CD14-positive monocyte (primary cell): ENCODE data around the gene COL4A2. TPM values are rescaled to one million over a fixed set of nuclear protein-coding genes. Genes with fewer than 3 reads are reported as not detected.

Experiments
- DNase-seq, 3 donors: peaks; one replicate each; pipeline ENCODE4 v3.0.0-alpha.2; 2011 to 2022
- H2AFZ ChIP-seq: 2 replicates; pipeline ENCODE4 v1.6.0; 2012; ENCODE audit warnings: mild to moderate bottlenecking, low read depth, low read length, inconsistent platforms; ENCODE audit not compliant: insufficient read depth, poor library complexity, severe bottlenecking
- H3K27ac ChIP-seq, 2 donors: 1 replicate in 1 of 2; 2 replicates in 1 of 2; pipeline ENCODE4 v1.5.1; 2012 to 2013; ENCODE audit warnings: low read length in 2 of 2, control low read depth in 1 of 2, inconsistent platforms in 1 of 2, low read depth in 1 of 2, mild to moderate bottlenecking in 1 of 2
- H3K27me3 ChIP-seq, 2 donors: one replicate each; pipeline versions ENCODE4 v1.6.0 to v1.6.1; 2011 to 2013; ENCODE audit warnings: low read length in 2 of 2; ENCODE audit not compliant: control insufficient read depth in 2 of 2, insufficient read depth in 2 of 2
- H3K36me3 ChIP-seq, 2 donors: replicated peaks in 1 of 2; 1 replicate in 1 of 2; 2 replicates in 1 of 2; pipeline versions ENCODE4 v1.5.1 to v1.6.1; 2012 to 2013; ENCODE audit warnings: low read length in 2 of 2, control low read depth in 1 of 2, inconsistent platforms in 1 of 2, mild to moderate bottlenecking in 1 of 2; ENCODE audit not compliant: insufficient read depth in 2 of 2, control insufficient read depth in 1 of 2
- H3K4me1 ChIP-seq, 2 donors: 1 replicate in 1 of 2; 2 replicates in 1 of 2; pipeline versions ENCODE4 v1.5.1 to v1.6.1; 2012 to 2013; ENCODE audit warnings: low read length in 2 of 2, control low read depth in 1 of 2, inconsistent platforms in 1 of 2, mild to moderate bottlenecking in 1 of 2, moderate library complexity in 1 of 2; ENCODE audit not compliant: insufficient read depth in 2 of 2, control insufficient read depth in 1 of 2
- H3K4me2 ChIP-seq: replicated peaks from 2 replicates; pipeline ENCODE3; 2012; ENCODE audit warnings: low read length, moderate library complexity, mild to moderate bottlenecking; ENCODE audit not compliant: poor library complexity, severe bottlenecking; ENCODE audit errors: extremely low read depth
- H3K4me3 ChIP-seq, 3 experiments: fragments of 200-600 bp in 1 of 3; sonication (generic) in 1 of 3; replicated peaks in 1 of 3; 1 replicate in 2 of 3; 2 replicates in 1 of 3; pipeline ENCODE4 v1.5.1; 2011 to 2013; ENCODE audit warnings: low read length in 3 of 3, mild to moderate bottlenecking in 3 of 3, control low read depth in 2 of 3, low read depth in 2 of 3, inconsistent platforms in 1 of 3, moderate library complexity in 1 of 3
- H3K79me2 ChIP-seq: 2 replicates; pipeline ENCODE4 v1.6.0; 2012; ENCODE audit warnings: mild to moderate bottlenecking, control low read depth, inconsistent platforms, low read length, moderate library complexity; ENCODE audit not compliant: insufficient read depth
- H3K9ac ChIP-seq: 2 replicates; pipeline ENCODE4 v1.6.0; 2017; ENCODE audit warnings: low read length, mild to moderate bottlenecking; ENCODE audit not compliant: insufficient read depth, poor library complexity, severe bottlenecking
- H3K9me3 ChIP-seq, 2 donors: replicated peaks in 1 of 2; 1 replicate in 1 of 2; 2 replicates in 1 of 2; pipeline versions ENCODE4 v1.5.1 to v1.6.1; 2012 to 2013; ENCODE audit warnings: low read length in 2 of 2, control low read depth in 1 of 2; ENCODE audit not compliant: control insufficient read depth in 1 of 2, insufficient read depth in 1 of 2
- H4K20me1 ChIP-seq: 2 replicates; pipeline ENCODE4 v1.6.0; 2012; ENCODE audit warnings: mild to moderate bottlenecking, low read length, control low read depth, moderate library complexity; ENCODE audit not compliant: insufficient read depth
- H3K27ac Mint-ChIP-seq, 7 donors: one replicate each; pipeline ENCODE4 v1.8.0; 2020; ENCODE audit warnings: mild to moderate bottlenecking in 7 of 7, mixed read lengths in 7 of 7, moderate library complexity in 6 of 7, inconsistent platforms in 2 of 7
- H3K27me3 Mint-ChIP-seq, 3 donors: one replicate each; pipeline ENCODE4 v1.8.0; 2021 to 2022; ENCODE audit warnings: low read depth in 3 of 3, mild to moderate bottlenecking in 3 of 3, mixed read lengths in 3 of 3, moderate library complexity in 3 of 3, inconsistent platforms in 1 of 3
- H3K36me3 Mint-ChIP-seq, 2 donors: one replicate each; pipeline ENCODE4 v1.8.0; 2020; ENCODE audit warnings: mixed read lengths in 2 of 2, inconsistent platforms in 1 of 2, mild to moderate bottlenecking in 1 of 2
- H3K4me1 Mint-ChIP-seq: one replicate; pipeline ENCODE4 v1.8.0; 2020; ENCODE audit warnings: mild to moderate bottlenecking, mixed read lengths
- H3K4me3 Mint-ChIP-seq, 2 donors: one replicate each; pipeline ENCODE4 v1.8.0; 2020; ENCODE audit warnings: mild to moderate bottlenecking in 2 of 2, mixed read lengths in 2 of 2, moderate library complexity in 1 of 2
- H3K9me3 Mint-ChIP-seq, 7 donors: one replicate each; pipeline ENCODE4 v1.8.0; 2020 to 2022; ENCODE audit warnings: mixed read lengths in 7 of 7, mild to moderate bottlenecking in 6 of 7, moderate library complexity in 6 of 7, inconsistent platforms in 2 of 7
- WGBS: methylation state at CpG from one replicate; pipeline ENCODE4 v1.1.5; 2013; ENCODE audit warnings: missing lambda C conversion rate; ENCODE audit not compliant: insufficient coverage; 5-methylcytosine and 5-hydroxymethylcytosine counted together
- intact Hi-C, 2 donors: fragments of 100-400 bp; cut with micrococcal nuclease; formaldehyde crosslinking; loops; one replicate each; pipeline versions ENCODE4 v1.15.0 to v1.15.1; 2023
- polyA plus RNA-seq, 3 donors: library from polyadenylated mRNA; depleted of rRNA in 1 of 3; unstranded in 2 of 3; stranded (reverse) in 1 of 3; fragments of 300-500 nt in 2 of 3; fragments of >200 nt in 1 of 3; fragmentation: Illumina TruSeq in 2 of 3; gene quantifications; 1 replicate in 2 of 3; 2 replicates in 1 of 3; pipeline ENCODE4 v1.2.3, GENCODE V29; 2012 to 2021
- TF ChIP-seq, protein P1 (sequence below): fragments of 200-600 bp; IDR thresholded peaks from one replicate; pipeline ENCODE4 v1.8.0; 2022; ENCODE audit warnings: antibody characterized with exemption, mild to moderate bottlenecking

Gene COL4A2
- polyA plus RNA-seq, 3 donors, result not detected

DNA sequence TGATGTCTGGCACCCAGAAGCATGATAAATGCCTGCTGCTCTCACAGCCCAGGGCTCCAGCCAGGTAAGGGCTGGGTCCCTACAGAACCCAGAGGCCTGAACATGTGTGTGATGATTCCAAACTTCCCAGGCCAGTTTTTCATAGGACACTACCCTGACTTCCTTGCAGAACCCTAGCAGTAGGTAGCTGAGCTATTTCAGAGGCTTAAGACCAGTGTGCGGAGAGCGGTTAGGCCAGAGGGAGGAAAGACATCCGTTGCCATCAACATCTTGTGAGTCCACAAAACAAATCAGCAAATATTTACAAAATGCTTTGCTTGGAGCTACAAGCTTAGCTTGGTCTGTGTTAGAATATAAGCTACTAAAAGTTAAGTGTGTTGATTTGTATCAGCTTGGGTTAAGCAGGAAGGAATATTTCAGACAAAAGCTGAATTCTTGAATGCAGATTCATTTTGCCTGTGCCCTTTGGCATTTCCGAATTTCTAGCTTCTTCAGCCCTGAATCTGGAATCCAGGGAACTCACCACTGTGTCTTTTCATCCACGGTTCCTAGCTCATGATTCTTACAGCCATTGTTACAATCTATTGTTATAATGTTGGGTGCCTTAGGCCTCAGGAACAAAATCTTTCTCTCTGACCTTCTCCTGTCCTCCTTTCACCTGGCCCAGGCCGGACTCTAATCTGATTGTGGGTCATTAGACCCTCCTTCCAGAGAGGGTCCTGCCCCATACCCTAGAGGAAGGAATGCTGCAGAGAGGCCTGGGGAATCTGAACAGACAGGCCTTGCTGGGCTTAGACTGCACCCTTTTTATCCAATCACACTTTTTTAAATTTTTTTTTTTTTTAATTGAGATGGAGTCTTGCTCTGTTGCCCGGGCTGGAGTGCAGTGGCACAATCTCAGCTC, 242.1 kb downstream of the COL4A2 start:
- Mint-ChIP-seq H3K4me1 (peaks cover 25% of the 10 kb centered on the region), H3K9me3 (peaks cover 0 to 6% (median 5%) of the 10 kb centered on the region in 7 donors), H3K27ac (peak overlapping the region in 4 of 7 donors; percentile 21 to 90 (median 56)), H3K36me3 (peaks cover 61 to 63% of the 10 kb centered on the region in 2 donors), H3K27me3 (peaks cover 1 to 5% (median 2%) of the 10 kb centered on the region in 3 donors), H3K4me3 (no peak overlapping the region)
- peaks cover 6 to 26% of the 10 kb centered on the region in 2 donors for H3K36me3 ChIP-seq
- no peak overlapping the region for H3K4me2 ChIP-seq
- peaks cover 93% of the 10 kb centered on the region for H4K20me1 ChIP-seq
- no CpG with 5 or more reads among the region's 7 CpGs for WGBS
- no peak for DNase-seq
- TF ChIP-seq, protein P1, sequence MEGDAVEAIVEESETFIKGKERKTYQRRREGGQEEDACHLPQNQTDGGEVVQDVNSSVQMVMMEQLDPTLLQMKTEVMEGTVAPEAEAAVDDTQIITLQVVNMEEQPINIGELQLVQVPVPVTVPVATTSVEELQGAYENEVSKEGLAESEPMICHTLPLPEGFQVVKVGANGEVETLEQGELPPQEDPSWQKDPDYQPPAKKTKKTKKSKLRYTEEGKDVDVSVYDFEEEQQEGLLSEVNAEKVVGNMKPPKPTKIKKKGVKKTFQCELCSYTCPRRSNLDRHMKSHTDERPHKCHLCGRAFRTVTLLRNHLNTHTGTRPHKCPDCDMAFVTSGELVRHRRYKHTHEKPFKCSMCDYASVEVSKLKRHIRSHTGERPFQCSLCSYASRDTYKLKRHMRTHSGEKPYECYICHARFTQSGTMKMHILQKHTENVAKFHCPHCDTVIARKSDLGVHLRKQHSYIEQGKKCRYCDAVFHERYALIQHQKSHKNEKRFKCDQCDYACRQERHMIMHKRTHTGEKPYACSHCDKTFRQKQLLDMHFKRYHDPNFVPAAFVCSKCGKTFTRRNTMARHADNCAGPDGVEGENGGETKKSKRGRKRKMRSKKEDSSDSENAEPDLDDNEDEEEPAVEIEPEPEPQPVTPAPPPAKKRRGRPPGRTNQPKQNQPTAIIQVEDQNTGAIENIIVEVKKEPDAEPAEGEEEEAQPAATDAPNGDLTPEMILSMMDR, result no peak
- peaks cover 0 to 9% of the 10 kb centered on the region in 2 donors for H3K9me3 ChIP-seq
- intact Hi-C loops, result no loop called here
- H2AFZ ChIP-seq, result no peak overlapping the region
- no peak overlapping the region for H3K27ac ChIP-seq
- H3K4me3 ChIP-seq, result no peak overlapping the region
- H3K27me3 ChIP-seq, result no peaks in the 10 kb centered on the region
- peaks cover 0 to 12% of the 10 kb centered on the region in 2 donors for H3K4me1 ChIP-seq
- H3K9ac ChIP-seq, result no peak overlapping the region
- peaks cover 94% of the 10 kb centered on the region for H3K79me2 ChIP-seq

DNA sequence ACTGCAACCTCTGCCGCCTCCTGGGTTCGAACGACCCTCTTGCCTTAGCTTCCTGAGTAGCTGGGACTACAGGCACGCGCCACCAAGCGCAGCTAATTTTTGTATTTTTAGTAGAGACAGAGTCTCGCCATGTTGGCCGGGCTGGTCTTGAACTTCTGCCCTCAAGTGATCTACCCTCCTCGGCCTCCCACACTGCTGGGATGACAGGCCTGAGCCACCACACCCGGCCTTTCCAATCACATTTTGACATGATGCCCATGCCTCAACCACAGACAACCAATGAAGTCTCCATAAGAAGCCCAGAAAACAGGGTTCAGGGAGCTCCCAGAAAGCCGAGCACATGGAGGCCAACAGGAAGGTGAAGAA, 242.7 kb downstream of the COL4A2 start:
- TF ChIP-seq, protein P1, result no peak
- H3K36me3 Mint-ChIP-seq, result peaks cover 59 to 61% of the 10 kb centered on the region in 2 donors
- peaks cover 6 to 26% of the 10 kb centered on the region in 2 donors for H3K36me3 ChIP-seq
- H3K4me3 Mint-ChIP-seq, result no peak overlapping the region
- no peaks in the 10 kb centered on the region for H3K27me3 ChIP-seq
- peak overlapping the region in 3 of 7 donors; percentile 50 to 60 (median 52) for H3K27ac Mint-ChIP-seq
- no peak overlapping the region for H3K4me2 ChIP-seq
- peaks cover 95% of the 10 kb centered on the region for H4K20me1 ChIP-seq
- peak overlapping the region in 1 of 2 donors; percentile 17 for H3K27ac ChIP-seq
- H3K4me1 ChIP-seq, result peaks cover 0 to 12% of the 10 kb centered on the region in 2 donors
- H3K4me1 Mint-ChIP-seq, result peaks cover 30% of the 10 kb centered on the region
- H3K9ac ChIP-seq, result no peak overlapping the region
- H3K4me3 ChIP-seq, result no peak overlapping the region
- 92% methylated on average over 11 of the region's 11 CpGs for WGBS
- peaks cover 0 to 5% (median 3%) of the 10 kb centered on the region in 7 donors for H3K9me3 Mint-ChIP-seq
- H2AFZ ChIP-seq, result no peak overlapping the region
- H3K27me3 Mint-ChIP-seq, result peaks cover 1 to 5% (median 2%) of the 10 kb centered on the region in 3 donors
- intact Hi-C loops, result no loop called here
- DNase-seq, result no peak
- peaks cover 94% of the 10 kb centered on the region for H3K79me2 ChIP-seq
- peaks cover 0 to 5% of the 10 kb centered on the region in 2 donors for H3K9me3 ChIP-seq
